Measurements from ENCODE around the gene PALM3.

The PALM3 gene

DNA sequence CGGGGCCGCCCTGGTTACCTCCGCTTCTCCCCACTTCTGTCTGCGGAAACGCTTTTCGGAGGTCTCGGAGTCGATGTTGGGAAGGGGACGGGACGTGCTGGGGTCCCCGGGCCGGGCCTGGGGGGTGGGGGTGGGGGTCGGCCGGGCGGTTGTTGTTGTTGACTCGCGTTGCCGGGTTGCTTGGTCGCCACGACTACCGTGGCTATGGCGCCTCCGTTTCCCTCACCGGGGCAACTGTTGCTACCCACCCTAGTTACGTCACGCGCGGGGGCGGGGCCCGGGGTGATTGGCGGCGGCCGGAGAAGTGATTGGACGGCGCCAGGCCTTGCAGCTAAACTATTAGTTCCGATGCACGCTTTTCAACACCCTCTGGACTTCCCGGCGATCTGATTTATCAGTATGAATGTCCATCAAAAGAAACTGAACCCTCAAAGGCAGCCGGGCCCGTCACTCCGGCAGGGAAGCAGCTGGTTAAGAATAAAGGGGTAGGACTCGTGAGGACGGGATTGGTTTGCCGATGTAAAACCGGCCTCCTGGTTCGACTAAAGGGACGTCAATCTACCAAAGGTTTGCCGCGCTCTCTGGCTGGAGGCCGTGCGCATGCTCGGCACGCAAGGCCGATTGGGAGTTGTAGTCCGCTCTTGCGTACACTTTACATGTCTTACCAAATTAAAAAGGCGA is 55.7 kb downstream of the PALM3 start, which contains the start of gene RFX1:
RFX1 (minus strand) TSS at position 236 of the 681 bp plus-strand sequence. CDS start 12,477 bp downstream, outside the sequence.
- TF ChIP-seq, protein P1, sequence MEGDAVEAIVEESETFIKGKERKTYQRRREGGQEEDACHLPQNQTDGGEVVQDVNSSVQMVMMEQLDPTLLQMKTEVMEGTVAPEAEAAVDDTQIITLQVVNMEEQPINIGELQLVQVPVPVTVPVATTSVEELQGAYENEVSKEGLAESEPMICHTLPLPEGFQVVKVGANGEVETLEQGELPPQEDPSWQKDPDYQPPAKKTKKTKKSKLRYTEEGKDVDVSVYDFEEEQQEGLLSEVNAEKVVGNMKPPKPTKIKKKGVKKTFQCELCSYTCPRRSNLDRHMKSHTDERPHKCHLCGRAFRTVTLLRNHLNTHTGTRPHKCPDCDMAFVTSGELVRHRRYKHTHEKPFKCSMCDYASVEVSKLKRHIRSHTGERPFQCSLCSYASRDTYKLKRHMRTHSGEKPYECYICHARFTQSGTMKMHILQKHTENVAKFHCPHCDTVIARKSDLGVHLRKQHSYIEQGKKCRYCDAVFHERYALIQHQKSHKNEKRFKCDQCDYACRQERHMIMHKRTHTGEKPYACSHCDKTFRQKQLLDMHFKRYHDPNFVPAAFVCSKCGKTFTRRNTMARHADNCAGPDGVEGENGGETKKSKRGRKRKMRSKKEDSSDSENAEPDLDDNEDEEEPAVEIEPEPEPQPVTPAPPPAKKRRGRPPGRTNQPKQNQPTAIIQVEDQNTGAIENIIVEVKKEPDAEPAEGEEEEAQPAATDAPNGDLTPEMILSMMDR (IDR thresholded peaks at IDR 0.05; ENCODE audit: low read depth, low read length), result no peak
- peak; percentile 100 for DNase-seq (ENCODE audit: extremely low read depth, low read depth)

DNA sequence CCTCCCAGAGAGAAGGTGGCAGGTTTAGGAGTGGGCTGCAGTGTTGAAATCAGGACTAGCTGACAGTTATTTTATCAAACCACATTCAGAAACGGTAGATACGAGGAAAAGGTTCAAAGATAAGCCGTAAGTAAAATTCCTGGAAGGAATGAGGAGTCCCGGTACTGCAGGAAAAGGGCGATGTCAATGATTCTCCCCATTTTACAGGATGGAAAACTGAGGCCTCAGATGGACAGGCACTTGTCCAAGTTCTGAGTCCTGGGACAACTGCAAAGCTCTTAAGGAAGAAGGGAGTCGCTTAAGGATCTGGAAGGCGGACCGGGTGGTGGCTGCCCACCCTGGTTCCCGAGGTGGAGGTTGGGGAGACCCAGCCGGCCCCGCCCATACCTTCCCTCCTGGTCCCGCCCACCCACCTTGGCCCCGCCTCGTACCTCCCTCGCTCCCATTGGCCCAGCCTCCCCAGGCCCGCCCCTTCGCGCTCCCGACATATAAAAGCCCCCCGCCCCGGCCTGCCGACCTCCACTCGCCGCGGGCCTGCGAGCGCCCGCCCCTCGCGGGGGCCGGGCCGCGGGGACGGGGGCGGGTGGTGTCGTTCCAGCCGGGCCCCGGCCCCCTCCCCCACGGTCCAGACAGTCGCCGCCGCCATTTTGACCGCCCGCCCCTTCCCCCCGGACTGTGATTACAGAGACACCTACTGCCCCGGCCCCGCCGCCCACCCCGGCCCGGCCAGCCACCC is 56.4 kb downstream of the PALM3 start:
- DNase-seq (ENCODE audit: extremely low read depth, low read depth), result peak; percentile 55
- TF ChIP-seq, protein P1 (IDR thresholded peaks at IDR 0.05; ENCODE audit: low read depth, low read length), result no peak

DNA sequence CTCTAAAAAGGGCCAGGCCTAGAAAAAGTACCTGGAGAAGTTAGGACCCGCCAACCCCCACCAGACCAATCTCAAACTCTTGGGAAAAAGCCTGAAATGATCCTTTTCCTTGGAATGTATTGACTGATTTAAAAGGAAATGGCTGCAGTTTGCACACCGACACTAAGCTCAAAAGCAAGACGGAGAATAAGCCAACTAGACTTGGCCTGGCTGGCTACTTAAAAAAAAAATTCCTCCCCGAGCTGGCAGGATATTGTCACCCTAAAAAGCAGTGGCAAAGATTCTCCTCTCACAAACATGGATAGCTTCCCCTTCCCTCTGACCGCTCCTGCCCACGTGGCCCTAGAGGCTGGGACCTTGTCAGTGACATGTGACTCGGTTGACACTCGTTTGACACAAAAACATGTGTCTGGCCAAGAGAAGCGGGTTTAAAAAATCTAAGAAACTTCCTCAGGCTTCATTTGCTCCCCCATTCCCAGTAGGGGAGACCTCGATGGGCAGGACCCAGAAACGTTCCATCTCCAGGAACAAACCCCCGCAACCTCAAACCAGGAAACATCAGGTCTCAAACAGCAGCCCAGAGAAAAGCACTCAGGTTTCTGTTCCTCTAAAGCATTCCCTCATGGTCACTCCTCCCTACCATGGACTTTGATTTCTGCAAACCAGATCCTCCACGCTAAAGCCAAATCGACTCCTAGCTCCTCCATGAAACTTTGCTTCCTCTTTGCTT is 57.1 kb downstream of the PALM3 start:
- DNase-seq (ENCODE audit: extremely low read depth, low read depth), result no peak
- TF ChIP-seq, protein P1 (IDR thresholded peaks at IDR 0.05; ENCODE audit: low read depth, low read length), result no peak
